Transverse colon (tissue), 3 donors: ENCODE measurements around the gene CRACDL.

Experiments used
- CTCF ChIP-seq, 5 experiments: fragments of 200-600 bp in 3 of 5; fragments of 450-650 bp in 2 of 5; sonication (generic) in 3 of 5; IDR thresholded peaks; 1 replicate in 2 of 5; 2 replicates in 3 of 5; pipeline ENCODE4 v1.5.1; 2016 to 2017; ENCODE audit warnings: antibody characterized with exemption in 5 of 5, inconsistent platforms in 3 of 5, mild to moderate bottlenecking in 2 of 5, moderate library complexity in 1 of 5
- EP300 ChIP-seq: sonication (generic); formaldehyde crosslinking; IDR thresholded peaks from one replicate; pipeline ENCODE4 v1.6.1; 2017; ENCODE audit warnings: antibody characterized with exemption, low read depth

- TF ChIP-seq CTCF (IDR thresholded peaks at IDR 0.05) (no peak), EP300 (no peak)
Measured at GRCh38 chr2:98903064-98903355, 33.0 kb downstream of the CRACDL start.
